ENCODE results near the gene RAMP3. TPM values are rescaled to one million over a fixed set of nuclear protein-coding genes. Genes with fewer than 3 reads are reported as not detected.

The RAMP3 gene
- total and polyA plus RNA-seq, 11 donors = 19.2 to 107 (median 38.9) TPM

Other genes starting within 250 kb of the RAMP3 start
- gene MYO1G, start 178.8 kb upstream of the RAMP3 start, total RNA-seq = 10 to 100 TPM in 1 of 9 donors, 1 to 10 TPM in 3, under 1 TPM in 5; 0.13 to 19.0 (median 0.79) TPM
- 1 to 10 TPM in 1 of 2 donors, under 1 TPM in 1; 0.65 to 1.4 TPM for gene MYO1G, start 178.8 kb upstream of the RAMP3 start, polyA plus RNA-seq
- gene CCM2, start 157.6 kb upstream of the RAMP3 start, total RNA-seq = 10 to 100 TPM; 24.7 to 53.1 (median 27.8) TPM
- 10 to 100 TPM; 36.0 to 68.2 TPM for gene CCM2, start 157.6 kb upstream of the RAMP3 start, polyA plus RNA-seq
- 10 to 100 TPM in 1 of 9 donors, 1 to 10 TPM in 8; 1.9 to 16.3 (median 5.3) TPM for gene NACAD, start 68.8 kb upstream of the RAMP3 start, total RNA-seq
- 1 to 10 TPM; 2.8 to 5.8 TPM for gene NACAD, start 68.8 kb upstream of the RAMP3 start, polyA plus RNA-seq
- gene TBRG4, start 46.1 kb upstream of the RAMP3 start, total RNA-seq = 10 to 100 TPM; 58.0 to 96.1 (median 61.5) TPM
- gene TBRG4, start 46.1 kb upstream of the RAMP3 start, polyA plus RNA-seq = 100 to 1,000 TPM in 1 of 2 donors, 10 to 100 TPM in 1; 59.5 to 125 TPM